Measurements from ENCODE around the gene MFRP. TPM values are rescaled to one million over a fixed set of nuclear protein-coding genes. Genes with fewer than 3 reads are reported as not detected.
A peak's percentile ranks its signal among the peaks of the same experiment; 100 is the strongest.
"Not testable (repeated sequence)": the region's sequence is repeated elsewhere in the genome, so short reads cannot be mapped to it uniquely, and the experiment has no call there.

MFRP gene
- not detected in 2 replicates for total RNA-seq

DNA sequence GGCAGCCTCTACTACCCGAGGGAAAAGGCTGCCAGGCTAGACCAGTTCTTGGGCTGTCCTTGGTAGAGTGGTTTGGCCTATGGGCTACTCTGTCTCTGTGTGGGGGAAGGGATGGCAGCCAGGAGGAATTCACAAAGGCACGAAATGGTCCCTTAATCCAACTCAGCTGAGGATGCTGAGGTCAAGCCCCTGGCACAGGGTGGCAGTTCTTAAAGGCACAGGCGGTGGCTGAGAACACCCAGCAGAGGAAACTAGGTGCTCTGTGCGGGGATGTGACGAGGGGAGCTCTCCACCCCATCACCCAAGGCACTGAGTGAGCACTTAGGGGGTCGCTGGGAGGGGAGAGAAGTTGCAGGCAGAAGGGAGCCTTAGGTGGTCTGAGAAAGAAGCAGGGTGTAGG lies at the start of gene MFRP:
TSS of gene MFRP (minus strand) at position 101 of the 400 bp plus-strand sequence. CDS start 192 bp downstream, outside the sequence.
- intact Hi-C loops (cut with micrococcal nuclease) = no loop called here
- no peak within 1 kb of the TSS for H3K27ac Mint-ChIP-seq
- DNase-seq = no peak
- H3K27me3 Mint-ChIP-seq = peaks cover 38% of the 10 kb centered on the region
- H3K36me3 Mint-ChIP-seq (ENCODE audit: low read depth) = no peaks in the 10 kb centered on the region
- H3K4me3 Mint-ChIP-seq = no peak within 1 kb of the TSS
- peaks cover 4% of the 10 kb centered on the region for H3K4me1 Mint-ChIP-seq
- H3K9me3 Mint-ChIP-seq = no peaks in the 10 kb centered on the region

DNA sequence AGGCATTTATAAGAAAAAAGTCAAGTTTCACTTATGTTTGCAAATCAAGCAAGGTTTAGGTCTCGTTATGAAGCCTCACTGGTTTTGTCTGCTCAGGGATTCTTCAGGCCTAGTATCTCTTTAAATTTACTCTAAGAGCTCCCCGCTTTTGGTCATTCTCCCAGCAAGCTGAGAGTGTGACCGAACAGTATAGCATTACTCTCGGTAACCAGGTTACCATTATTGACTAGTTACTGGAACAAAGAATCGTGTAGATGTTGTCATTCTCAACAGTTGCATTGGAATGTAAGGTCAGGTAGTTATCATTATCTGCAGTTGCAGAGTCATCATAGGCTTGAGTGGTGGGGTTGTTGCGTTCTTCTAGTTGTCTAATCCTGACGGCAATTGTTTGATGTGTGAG lies 44.8 kb upstream of the MFRP start:
- Mint-ChIP-seq H3K36me3 (ENCODE audit: low read depth) (no peaks in the 10 kb centered on the region), H3K27ac (no peak overlapping the region), H3K4me1 (no peaks in the 10 kb centered on the region), H3K4me3 (no peak overlapping the region), H3K9me3 (no peaks in the 10 kb centered on the region), H3K27me3 (peaks cover 24% of the 10 kb centered on the region)
- intact Hi-C loops (cut with micrococcal nuclease) = no loop called here
- no peak for DNase-seq

DNA sequence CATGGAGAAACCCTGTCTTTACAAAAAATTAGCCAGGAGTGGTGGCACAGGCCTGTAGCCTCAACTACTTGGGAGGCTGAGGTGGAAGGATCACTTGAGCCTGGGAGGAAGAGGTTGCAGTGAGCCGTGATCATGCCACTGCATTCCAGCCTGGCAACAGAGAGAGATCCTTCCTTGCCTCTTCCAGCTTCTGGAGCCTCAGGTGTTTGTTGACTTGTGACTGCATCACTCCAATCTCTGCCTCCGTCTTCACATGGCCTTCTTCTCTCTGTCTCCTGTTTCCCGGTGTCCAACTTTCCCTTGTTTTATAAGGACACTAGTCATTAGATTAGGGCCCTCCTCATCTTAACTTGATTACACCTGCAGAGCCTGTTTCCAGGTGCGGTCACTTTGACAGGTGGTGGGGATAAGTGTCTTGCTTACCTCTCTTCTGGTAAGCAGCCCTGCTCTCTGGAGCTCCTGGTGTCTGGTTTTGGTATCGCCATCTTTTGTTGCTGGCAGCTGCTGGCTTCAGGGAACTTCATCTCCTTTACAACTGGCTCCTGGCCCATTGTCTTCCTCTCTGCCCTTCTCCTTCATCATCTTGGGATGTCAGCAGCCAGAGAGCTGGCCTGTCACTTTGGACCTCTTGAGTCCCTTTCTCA lies 43.2 kb upstream of the MFRP start:
- Mint-ChIP-seq H3K4me3 (no peak overlapping the region), H3K27me3 (peaks cover 18% of the 10 kb centered on the region), H3K27ac (no peak overlapping the region), H3K36me3 (ENCODE audit: low read depth) (no peaks in the 10 kb centered on the region), H3K4me1 (no peaks in the 10 kb centered on the region), H3K9me3 (no peaks in the 10 kb centered on the region)
- peak; percentile 73 for DNase-seq
- intact Hi-C loops (cut with micrococcal nuclease) = no loop called here

DNA sequence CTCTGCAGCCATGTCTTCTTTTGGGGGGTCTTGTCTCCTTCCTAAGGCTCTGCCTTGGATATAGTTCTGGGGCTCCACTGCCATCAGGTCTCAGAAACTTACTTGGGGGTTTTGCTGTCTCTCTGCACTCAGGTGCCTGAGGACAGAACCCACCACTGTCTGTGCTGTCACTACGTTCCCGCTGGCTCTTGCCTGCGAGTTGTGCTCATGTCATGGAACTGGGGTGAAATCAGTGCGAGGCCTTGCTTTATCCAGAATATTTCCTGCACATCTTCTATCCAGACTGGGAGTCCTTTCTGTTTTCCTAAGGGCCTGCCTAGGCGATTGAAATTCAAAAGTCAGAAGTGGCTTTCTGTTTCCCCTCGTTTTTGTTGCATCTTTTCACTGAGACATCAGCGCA lies 41.6 kb upstream of the MFRP start:
- no peak overlapping the region for H3K4me3 Mint-ChIP-seq
- H3K27me3 Mint-ChIP-seq = peaks cover 9% of the 10 kb centered on the region
- peak; percentile 51 for DNase-seq
- H3K4me1 Mint-ChIP-seq = no peaks in the 10 kb centered on the region
- H3K27ac Mint-ChIP-seq = no peak overlapping the region
- no peaks in the 10 kb centered on the region for H3K9me3 Mint-ChIP-seq
- intact Hi-C loops (cut with micrococcal nuclease) = no loop called here
- no peaks in the 10 kb centered on the region for H3K36me3 Mint-ChIP-seq (ENCODE audit: low read depth)

DNA sequence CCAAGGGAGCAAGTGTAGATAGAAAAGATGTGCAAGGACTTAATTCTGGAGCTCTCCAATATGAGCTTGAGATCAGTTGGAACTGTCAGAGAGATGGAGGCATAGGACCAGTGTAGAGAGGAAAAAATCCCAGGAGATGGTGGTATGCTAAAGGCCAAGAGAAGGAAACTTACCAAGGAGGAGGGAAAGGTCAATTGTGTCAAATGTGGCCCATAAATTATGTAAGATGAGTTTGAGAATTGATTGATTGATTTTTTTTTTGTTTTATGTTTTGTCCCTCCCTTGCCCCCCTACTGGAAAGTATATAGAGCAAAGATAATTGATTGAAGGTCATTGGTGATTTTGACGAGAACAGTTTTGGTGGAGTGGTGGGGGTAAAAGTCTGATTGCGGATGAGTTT lies 37.8 kb upstream of the MFRP start:
- peaks cover 10% of the 10 kb centered on the region for H3K4me1 Mint-ChIP-seq
- H3K9me3 Mint-ChIP-seq = no peaks in the 10 kb centered on the region
- no peak overlapping the region for H3K4me3 Mint-ChIP-seq
- H3K36me3 Mint-ChIP-seq (ENCODE audit: low read depth) = no peaks in the 10 kb centered on the region
- no peak overlapping the region for H3K27ac Mint-ChIP-seq
- H3K27me3 Mint-ChIP-seq = no peaks in the 10 kb centered on the region
- intact Hi-C loops (cut with micrococcal nuclease) = no loop called here
- DNase-seq = no peak

DNA sequence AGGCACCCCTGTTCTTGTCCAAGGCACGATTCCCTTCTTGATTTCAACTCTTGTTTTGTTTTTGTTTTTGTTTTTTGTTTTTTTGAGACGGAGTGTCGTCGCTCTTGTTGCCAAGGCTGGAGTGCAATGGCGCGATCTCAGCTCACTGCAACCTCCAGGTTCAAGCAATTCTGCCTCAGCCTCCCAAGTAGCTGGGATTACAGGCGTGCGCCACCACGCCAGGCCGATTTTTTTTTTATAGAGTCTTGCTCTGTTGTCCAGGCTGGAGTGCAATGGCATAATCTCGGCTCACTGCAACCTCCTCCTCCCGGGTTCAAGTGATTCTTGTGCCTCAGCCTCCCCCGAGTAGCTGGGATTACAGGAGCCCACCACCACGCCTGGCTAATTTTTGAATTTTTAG lies 36.0 kb upstream of the MFRP start:
- H3K4me3 Mint-ChIP-seq; DNase-seq; intact Hi-C loops (cut with micrococcal nuclease); H3K27me3 Mint-ChIP-seq; H3K9me3 Mint-ChIP-seq; H3K36me3 Mint-ChIP-seq (ENCODE audit: low read depth); H3K27ac Mint-ChIP-seq; H3K4me1 Mint-ChIP-seq: not testable (repeated sequence)

DNA sequence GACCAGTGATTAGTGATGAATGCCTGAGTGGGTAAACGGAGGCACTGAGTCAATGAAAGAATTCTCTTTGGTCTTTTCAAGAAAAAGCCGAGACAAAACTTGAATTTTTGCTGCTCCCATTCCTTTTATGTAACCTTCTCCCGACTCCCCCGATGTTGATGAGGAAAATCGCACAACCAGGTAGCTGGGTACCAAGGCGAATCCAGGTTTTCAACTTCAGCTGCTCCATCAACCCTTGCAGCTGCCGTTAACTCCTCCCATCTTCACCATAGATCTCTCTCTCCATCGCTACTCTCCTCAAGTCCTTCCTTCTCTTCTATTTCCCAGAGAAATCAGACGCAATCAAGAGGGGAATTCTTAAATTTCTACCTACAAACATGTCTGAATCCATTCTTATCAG lies 35.6 kb upstream of the MFRP start:
- intact Hi-C loops (cut with micrococcal nuclease) = no loop called here
- no peak for DNase-seq
- Mint-ChIP-seq H3K4me3 (no peak overlapping the region), H3K27me3 (peaks cover 3% of the 10 kb centered on the region), H3K27ac (no peak overlapping the region), H3K36me3 (ENCODE audit: low read depth) (no peaks in the 10 kb centered on the region), H3K9me3 (no peaks in the 10 kb centered on the region), H3K4me1 (peaks cover 10% of the 10 kb centered on the region)

DNA sequence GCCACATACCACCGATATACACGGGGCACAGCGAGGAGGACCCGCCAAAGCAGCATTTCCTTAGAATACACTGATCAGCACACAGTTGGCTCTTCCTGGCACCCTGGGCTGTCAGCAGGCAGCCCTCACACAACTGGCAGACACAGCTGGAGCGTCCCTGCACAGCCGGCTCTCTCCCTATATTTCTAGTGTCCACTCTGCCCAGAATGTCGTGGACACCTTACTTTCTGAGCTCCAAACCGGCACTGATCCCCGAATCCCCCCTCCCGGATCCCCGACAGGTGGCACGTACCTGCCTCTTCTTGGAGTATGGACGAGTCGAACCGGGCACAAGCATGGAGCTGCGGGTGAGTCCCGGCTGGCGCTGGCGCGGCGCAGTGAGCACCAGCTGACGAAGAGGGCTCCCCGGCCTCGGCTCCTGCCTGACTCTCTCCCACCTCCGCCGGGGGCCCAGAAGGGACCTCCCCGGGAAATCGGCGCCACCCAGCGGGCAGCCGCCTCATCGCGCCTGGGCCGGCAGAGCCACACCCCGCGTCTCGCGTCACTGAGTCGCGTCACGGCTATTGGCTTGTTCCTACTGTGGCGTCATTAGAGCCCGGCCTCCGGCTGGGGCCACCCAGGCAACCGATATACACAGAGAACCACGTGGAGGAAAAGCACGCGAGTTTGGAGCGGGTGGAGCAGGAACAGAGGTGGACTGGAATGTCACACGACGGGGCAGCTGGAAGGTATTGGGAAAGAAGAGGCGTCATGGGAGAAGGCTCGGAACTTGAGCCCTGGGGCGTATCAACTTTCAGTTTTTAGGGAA lies 34.9 kb upstream of the MFRP start, which contains the start of gene USP2:
TSS of gene USP2 (minus strand) at position 510 of the 808 bp plus-strand sequence. CDS start 8,210 bp downstream, outside the sequence.
- Mint-ChIP-seq H3K9me3 (no peaks in the 10 kb centered on the region), H3K4me3 (no peak within 1 kb of the TSS), H3K4me1 (peaks cover 10% of the 10 kb centered on the region), H3K36me3 (ENCODE audit: low read depth) (no peaks in the 10 kb centered on the region), H3K27me3 (peaks cover 6% of the 10 kb centered on the region), H3K27ac (no peak within 1 kb of the TSS)
- intact Hi-C loops (cut with micrococcal nuclease) = loop anchor here (1.0 kb wide), 2 partner anchors 17 to 25 kb away; no protein-coding TSS in a partner anchor
- DNase-seq = peak; percentile 99

DNA sequence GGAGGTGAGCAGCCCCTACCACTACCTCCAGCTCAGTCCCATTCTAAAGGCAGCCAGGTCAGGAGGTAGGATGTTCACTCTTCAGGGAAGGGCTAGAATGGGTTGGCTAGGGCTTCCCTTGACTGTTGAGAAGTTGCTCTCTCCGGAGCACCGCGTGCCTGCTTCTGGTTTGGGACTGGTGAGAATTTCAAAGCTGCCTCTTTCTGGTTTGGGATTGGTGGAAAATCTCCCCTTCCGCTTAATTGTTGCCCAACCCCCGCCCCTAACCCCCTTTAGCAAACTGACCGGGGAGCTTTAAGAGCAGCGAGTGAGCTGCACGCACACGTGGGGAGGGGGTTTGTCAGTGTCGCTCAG lies 34.3 kb upstream of the MFRP start:
- Mint-ChIP-seq H3K4me1 (peaks cover 10% of the 10 kb centered on the region), H3K4me3 (no peak overlapping the region), H3K9me3 (no peaks in the 10 kb centered on the region), H3K36me3 (ENCODE audit: low read depth) (no peaks in the 10 kb centered on the region), H3K27ac (no peak overlapping the region), H3K27me3 (peaks cover 6% of the 10 kb centered on the region)
- intact Hi-C loops (cut with micrococcal nuclease) = loop anchor here (1.0 kb wide), 2 partner anchors 17 to 25 kb away; no protein-coding TSS in a partner anchor
- no peak for DNase-seq

DNA sequence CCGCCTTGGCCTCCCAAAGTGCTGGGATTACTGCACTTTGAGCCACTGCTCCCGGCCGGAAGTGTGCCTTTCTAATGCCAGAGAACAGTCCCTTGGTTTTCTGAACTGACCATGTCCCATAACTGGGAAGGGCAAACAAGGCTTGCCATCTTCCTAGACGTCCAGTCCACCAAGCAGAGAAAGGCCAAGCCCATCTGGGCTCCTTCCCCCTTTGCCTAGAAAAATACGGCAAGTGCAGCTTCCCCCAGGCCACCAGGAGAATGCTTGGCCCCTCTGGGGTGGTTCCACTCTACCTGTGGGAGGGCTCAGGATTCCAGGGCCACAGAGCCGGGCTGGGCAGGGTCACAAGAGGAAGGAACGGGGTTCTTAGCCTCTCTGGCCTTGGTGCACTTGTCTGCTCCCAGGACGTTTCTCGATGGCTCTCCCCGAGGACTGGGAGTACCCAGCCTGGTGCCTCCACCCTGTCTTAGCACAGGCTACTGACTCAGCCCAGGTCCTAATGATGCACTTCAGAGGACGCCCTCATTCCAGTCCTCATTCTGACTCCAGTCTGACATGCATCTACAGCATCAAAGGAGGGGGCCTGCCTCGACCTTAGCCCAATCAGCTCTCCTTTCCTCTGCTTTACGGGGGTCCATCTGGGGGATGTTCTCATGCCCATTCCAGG lies 33.8 kb upstream of the MFRP start:
- DNase-seq = peak; percentile 61
- Mint-ChIP-seq H3K9me3 (no peaks in the 10 kb centered on the region), H3K4me3 (no peak overlapping the region), H3K27ac (no peak overlapping the region), H3K4me1 (peaks cover 10% of the 10 kb centered on the region), H3K36me3 (ENCODE audit: low read depth) (no peaks in the 10 kb centered on the region), H3K27me3 (peaks cover 6% of the 10 kb centered on the region)
- intact Hi-C loops (cut with micrococcal nuclease) = no loop called here

DNA sequence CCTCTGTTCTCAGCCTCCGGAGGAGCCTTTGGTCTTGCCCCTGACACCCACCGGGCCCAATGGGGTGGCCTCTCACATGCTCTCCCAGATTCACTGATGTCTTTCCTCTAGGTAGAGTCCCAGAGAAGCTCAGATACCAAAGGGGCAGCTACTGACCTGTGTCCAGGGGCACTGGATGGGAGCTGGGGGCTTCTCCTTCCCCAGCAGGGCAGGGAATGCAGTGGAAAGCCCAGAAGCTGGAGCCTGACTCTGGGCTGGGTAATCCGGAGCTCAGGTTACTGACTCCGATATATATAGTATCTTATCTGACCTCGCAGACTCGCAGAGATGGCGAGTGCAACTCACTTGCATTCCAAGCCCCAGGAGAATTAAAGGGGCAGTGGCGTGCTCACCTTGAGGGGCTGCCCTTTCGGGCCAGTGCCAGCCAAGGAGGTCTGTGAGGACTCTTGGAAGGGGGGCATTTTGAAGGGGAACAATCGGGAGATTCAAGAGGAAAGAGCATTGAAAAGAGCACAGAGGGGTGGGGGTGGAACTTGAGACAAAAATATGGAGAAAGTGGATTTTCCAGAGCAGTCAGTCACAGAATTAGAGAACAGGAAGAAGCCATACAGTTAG lies 32.5 kb upstream of the MFRP start:
- Mint-ChIP-seq H3K36me3 (ENCODE audit: low read depth) (no peaks in the 10 kb centered on the region), H3K4me1 (peaks cover 10% of the 10 kb centered on the region), H3K4me3 (no peak overlapping the region), H3K27ac (no peak overlapping the region), H3K27me3 (peaks cover 6% of the 10 kb centered on the region), H3K9me3 (no peaks in the 10 kb centered on the region)
- intact Hi-C loops (cut with micrococcal nuclease) = no loop called here
- no peak for DNase-seq

DNA sequence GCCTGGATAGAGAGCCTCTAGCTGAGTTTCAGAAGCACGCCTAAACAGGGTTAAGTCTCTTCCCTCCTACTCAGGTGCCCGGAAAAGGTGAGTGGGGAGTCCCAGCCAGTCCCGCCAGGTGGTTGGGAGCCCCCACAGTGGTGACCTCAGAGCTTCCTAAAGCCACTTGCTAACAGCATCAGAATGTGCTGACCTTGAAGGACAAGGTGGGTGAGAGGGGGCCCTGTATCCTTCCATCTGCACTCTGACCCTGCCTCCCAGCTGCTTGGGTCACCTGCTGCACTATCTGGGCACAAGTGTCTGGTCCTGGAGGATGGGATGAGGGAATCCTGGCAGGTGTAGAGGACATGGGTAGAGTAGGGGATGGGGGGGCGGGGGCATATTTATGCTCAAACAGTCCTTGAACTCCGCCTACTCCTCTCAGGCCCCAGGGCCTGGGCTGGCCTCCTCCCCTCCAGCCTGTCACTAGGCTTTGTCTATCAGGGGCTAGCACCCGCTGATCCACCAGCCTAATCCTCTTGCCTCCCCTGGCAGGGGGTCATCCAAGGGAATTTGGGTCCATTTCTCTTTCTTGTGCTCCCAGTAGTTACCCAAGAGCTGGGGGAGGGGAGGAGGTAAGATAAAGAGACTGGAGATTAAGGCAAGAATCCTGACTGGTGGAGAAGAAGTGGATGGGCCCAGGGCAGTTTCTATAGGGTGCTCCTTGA lies 31.6 kb upstream of the MFRP start:
- Mint-ChIP-seq H3K4me3 (no peak overlapping the region), H3K4me1 (peaks cover 10% of the 10 kb centered on the region), H3K36me3 (ENCODE audit: low read depth) (no peaks in the 10 kb centered on the region), H3K27me3 (peaks cover 6% of the 10 kb centered on the region), H3K27ac (no peak overlapping the region), H3K9me3 (no peaks in the 10 kb centered on the region)
- intact Hi-C loops (cut with micrococcal nuclease) = no loop called here
- DNase-seq = no peak

DNA sequence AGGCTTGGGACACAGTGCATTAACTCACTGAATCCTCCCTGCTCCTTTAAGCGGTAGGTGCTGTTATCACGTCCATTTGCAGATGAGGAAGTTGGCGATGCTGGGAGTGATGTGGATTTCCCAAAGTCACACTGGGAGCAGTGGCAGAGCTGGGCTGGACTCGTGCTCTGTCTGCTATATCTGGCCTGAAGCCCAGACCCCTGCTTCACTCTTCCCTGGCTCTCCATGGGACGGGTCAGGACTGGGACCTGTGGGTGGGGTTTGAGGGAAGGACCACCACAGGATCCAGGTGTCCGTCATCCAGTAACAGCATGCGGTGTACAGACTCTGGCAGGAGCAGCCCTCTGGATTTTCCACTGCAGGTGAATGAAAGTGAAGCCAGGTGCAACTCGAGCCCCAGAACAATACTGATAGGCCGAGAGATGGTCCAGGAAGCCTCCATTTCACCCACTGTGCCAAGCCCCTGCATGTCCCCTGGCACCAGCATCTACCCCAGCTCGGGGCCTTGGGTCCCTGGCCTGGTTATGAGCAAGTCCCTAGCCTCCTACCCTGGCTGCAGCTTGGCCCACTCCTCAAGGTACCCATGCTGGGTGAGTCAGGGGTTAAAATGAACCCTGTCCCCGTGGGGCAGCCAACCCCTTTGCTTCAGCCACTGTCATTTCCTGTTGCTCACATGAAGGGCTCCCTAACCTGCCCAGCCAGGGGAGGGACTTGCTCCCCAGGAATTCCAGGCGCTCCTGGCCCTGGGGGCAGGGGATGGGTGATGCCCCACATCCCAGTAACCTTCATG lies 30.8 kb upstream of the MFRP start:
- Mint-ChIP-seq H3K4me3 (no peak overlapping the region), H3K27ac (no peak overlapping the region)

More for the DNA sequence above, 30.8 kb upstream of the MFRP start:
- no peaks in the 10 kb centered on the region for H3K36me3 Mint-ChIP-seq (ENCODE audit: low read depth)
- intact Hi-C loops (cut with micrococcal nuclease) = no loop called here
- H3K9me3 Mint-ChIP-seq = no peaks in the 10 kb centered on the region
- DNase-seq = no peak
- peaks cover 10% of the 10 kb centered on the region for H3K4me1 Mint-ChIP-seq
- peaks cover 6% of the 10 kb centered on the region for H3K27me3 Mint-ChIP-seq

Data from activated CD4-positive, alpha-beta T cell treated with anti-CD3 and anti-CD28 coated beads, Interleukin-2, amount 10 ng/mL, durations not matched to agents 24 days and 14 days (primary cell).